ENCODE results near the gene ABTB2. TPM values are rescaled to one million over a fixed set of nuclear protein-coding genes. Genes with fewer than 3 reads are reported as not detected.

The ABTB2 gene
- total RNA-seq, 1 donor: 5.1 TPM

DNA sequence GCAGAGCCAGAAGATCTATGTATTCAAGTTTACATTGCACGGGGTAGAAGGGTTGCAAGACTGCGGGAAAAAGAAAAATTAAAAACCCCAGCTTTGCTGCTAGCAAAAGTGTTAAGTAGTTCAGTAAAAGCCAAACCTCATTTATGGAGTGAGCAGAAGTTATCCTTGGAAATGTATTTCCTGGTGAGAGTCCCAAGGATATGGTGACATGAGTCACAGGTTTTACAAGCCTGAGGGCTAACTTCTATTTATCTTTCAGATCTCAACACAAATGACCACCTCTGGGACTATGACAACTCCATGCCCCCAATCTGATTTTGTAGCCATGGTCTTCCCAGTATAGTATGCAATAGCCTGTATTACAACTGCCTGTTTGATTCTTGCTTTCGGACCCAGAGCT lies 26.1 kb downstream of the ABTB2 start:
- peak; percentile 70 for DNase-seq (ENCODE audit: insufficient read length, low spot score, missing footprints)
- Histone ChIP-seq H3K4me3 (ENCODE audit: insufficient read depth, low read length) (no peak overlapping the region), H3K36me3 (ENCODE audit: insufficient read depth, low read length) (no peaks in the 10 kb centered on the region), H3K4me1 (ENCODE audit: insufficient read depth, low read length) (peaks cover 19% of the 10 kb centered on the region), H4K20me1 (ENCODE audit: insufficient read depth, low read length) (peaks cover 24% of the 10 kb centered on the region), H3K27me3 (ENCODE audit: insufficient read depth, low read length) (peaks cover 6% of the 10 kb centered on the region), H2AFZ (ENCODE audit: low read length) (no peak overlapping the region), H3K9me3 (ENCODE audit: low read depth, low read length) (no peaks in the 10 kb centered on the region), H3K79me2 (ENCODE audit: insufficient read depth, low read length) (no peaks in the 10 kb centered on the region), H3K4me2 (ENCODE audit: insufficient read depth, low read length) (peak overlapping the region; percentile 61), H3K27ac (ENCODE audit: low read depth, low read length) (peak overlapping the region; percentile 23)
- TF ChIP-seq, protein P1, sequence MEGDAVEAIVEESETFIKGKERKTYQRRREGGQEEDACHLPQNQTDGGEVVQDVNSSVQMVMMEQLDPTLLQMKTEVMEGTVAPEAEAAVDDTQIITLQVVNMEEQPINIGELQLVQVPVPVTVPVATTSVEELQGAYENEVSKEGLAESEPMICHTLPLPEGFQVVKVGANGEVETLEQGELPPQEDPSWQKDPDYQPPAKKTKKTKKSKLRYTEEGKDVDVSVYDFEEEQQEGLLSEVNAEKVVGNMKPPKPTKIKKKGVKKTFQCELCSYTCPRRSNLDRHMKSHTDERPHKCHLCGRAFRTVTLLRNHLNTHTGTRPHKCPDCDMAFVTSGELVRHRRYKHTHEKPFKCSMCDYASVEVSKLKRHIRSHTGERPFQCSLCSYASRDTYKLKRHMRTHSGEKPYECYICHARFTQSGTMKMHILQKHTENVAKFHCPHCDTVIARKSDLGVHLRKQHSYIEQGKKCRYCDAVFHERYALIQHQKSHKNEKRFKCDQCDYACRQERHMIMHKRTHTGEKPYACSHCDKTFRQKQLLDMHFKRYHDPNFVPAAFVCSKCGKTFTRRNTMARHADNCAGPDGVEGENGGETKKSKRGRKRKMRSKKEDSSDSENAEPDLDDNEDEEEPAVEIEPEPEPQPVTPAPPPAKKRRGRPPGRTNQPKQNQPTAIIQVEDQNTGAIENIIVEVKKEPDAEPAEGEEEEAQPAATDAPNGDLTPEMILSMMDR (IDR thresholded peaks at IDR 0.05; ENCODE audit: extremely low read depth, low read depth, low read length): no peak

- H2AFZ ChIP-seq (ENCODE audit: low read length): no peak overlapping the region
- TF ChIP-seq, protein P1 (IDR thresholded peaks at IDR 0.05; ENCODE audit: extremely low read depth, low read depth, low read length): no peak
- H3K4me1 ChIP-seq (ENCODE audit: insufficient read depth, low read length): peaks cover 19% of the 10 kb centered on the region
- DNase-seq (ENCODE audit: insufficient read length, low spot score, missing footprints): peak; percentile 85
- no peaks in the 10 kb centered on the region for H3K79me2 ChIP-seq (ENCODE audit: insufficient read depth, low read length)
- no peaks in the 10 kb centered on the region for H3K36me3 ChIP-seq (ENCODE audit: insufficient read depth, low read length)
- no peak overlapping the region for H3K4me3 ChIP-seq (ENCODE audit: insufficient read depth, low read length)
- H3K4me2 ChIP-seq (ENCODE audit: insufficient read depth, low read length): peak overlapping the region; percentile 61
- peaks cover 6% of the 10 kb centered on the region for H3K27me3 ChIP-seq (ENCODE audit: insufficient read depth, low read length)
- peak overlapping the region; percentile 23 for H3K27ac ChIP-seq (ENCODE audit: low read depth, low read length)
- no peaks in the 10 kb centered on the region for H3K9me3 ChIP-seq (ENCODE audit: low read depth, low read length)
- peaks cover 24% of the 10 kb centered on the region for H4K20me1 ChIP-seq (ENCODE audit: insufficient read depth, low read length)
Observed at GRCh38 chr11:34331329-34331728, 26.5 kb downstream of the ABTB2 start.

DNA sequence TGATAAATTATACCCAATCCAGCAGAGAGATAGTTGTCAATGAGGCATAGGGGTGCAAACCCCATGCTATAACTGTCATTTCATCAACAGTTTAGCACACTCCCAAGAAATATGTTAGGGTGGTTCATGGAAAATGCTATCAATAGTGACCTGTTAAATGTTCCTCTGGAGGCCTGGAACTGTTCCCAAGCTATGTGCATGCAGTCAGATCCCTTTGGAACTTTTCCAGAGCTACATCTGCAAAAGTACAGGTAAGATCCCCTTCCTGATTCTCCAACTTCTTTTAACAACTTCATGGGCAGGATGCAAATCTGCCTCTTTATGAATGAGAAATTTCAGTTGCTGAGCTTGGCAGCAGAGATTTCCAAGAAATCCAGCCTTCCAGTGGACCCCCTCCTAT lies 27.2 kb downstream of the ABTB2 start:
- no peak for DNase-seq (ENCODE audit: insufficient read length, low spot score, missing footprints)
- Histone ChIP-seq H3K4me1 (ENCODE audit: insufficient read depth, low read length) (peaks cover 19% of the 10 kb centered on the region), H3K4me2 (ENCODE audit: insufficient read depth, low read length) (peak overlapping the region; percentile 61), H4K20me1 (ENCODE audit: insufficient read depth, low read length) (peaks cover 24% of the 10 kb centered on the region), H3K36me3 (ENCODE audit: insufficient read depth, low read length) (no peaks in the 10 kb centered on the region), H3K27me3 (ENCODE audit: insufficient read depth, low read length) (peaks cover 6% of the 10 kb centered on the region), H3K27ac (ENCODE audit: low read depth, low read length) (peak overlapping the region; percentile 23), H2AFZ (ENCODE audit: low read length) (no peak overlapping the region), H3K79me2 (ENCODE audit: insufficient read depth, low read length) (no peaks in the 10 kb centered on the region), H3K4me3 (ENCODE audit: insufficient read depth, low read length) (no peak overlapping the region), H3K9me3 (ENCODE audit: low read depth, low read length) (no peaks in the 10 kb centered on the region)
- TF ChIP-seq, protein P1 (IDR thresholded peaks at IDR 0.05; ENCODE audit: extremely low read depth, low read depth, low read length): no peak

GRCh38 chr11:34329876-34330275 lies 27.9 kb downstream of the ABTB2 start:
- Histone ChIP-seq H3K4me3 (ENCODE audit: insufficient read depth, low read length) (no peak overlapping the region), H2AFZ (ENCODE audit: low read length) (no peak overlapping the region), H3K36me3 (ENCODE audit: insufficient read depth, low read length) (no peaks in the 10 kb centered on the region), H3K27ac (ENCODE audit: low read depth, low read length) (no peak overlapping the region), H3K4me2 (ENCODE audit: insufficient read depth, low read length) (no peak overlapping the region), H3K27me3 (ENCODE audit: insufficient read depth, low read length) (peaks cover 6% of the 10 kb centered on the region), H3K79me2 (ENCODE audit: insufficient read depth, low read length) (no peaks in the 10 kb centered on the region), H3K4me1 (ENCODE audit: insufficient read depth, low read length) (peaks cover 19% of the 10 kb centered on the region), H4K20me1 (ENCODE audit: insufficient read depth, low read length) (peaks cover 24% of the 10 kb centered on the region), H3K9me3 (ENCODE audit: low read depth, low read length) (no peaks in the 10 kb centered on the region)
- TF ChIP-seq, protein P1 (IDR thresholded peaks at IDR 0.05; ENCODE audit: extremely low read depth, low read depth, low read length): no peak
- DNase-seq (ENCODE audit: insufficient read length, low spot score, missing footprints): no peak

All from osteoblast (primary cell).